GM19452 (cell line): ENCODE measurements around the gene MAP4K1.

Source experiments
- ATAC-seq: cut with Tn5 transposase; IDR thresholded peaks from one replicate; pipeline ENCODE4 v1.9.1; 2021; ENCODE audit not compliant: unreplicated experiment

Gene MAP4K1

DNA sequence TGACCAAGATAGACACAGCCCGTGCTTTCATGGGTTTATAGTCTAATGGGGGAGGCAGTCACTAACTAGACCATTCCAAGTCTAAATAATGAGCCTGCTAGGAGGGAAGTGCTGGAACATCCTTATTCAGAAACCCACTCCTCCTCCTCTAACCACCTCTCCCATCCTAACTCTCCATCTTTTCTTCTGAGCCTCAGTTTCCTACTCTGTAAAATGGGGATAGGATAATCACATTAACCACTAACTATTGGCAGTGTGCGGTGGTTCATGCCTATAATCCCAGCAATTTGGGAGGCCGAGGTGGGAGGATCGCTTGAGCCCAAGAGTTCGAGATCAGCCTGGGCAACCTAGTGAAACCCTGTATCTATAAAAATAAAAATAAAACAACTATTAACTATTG is 68.7 kb downstream of the MAP4K1 start:
- ATAC-seq = no peak

- no peak for ATAC-seq
Measured at GRCh38 chr19:38547421-38547820, 70.3 kb downstream of the MAP4K1 start.

- ATAC-seq = no peak
Measured at GRCh38 chr19:38545596-38545995, 72.2 kb downstream of the MAP4K1 start.

GRCh38 chr19:38544569-38545315 is 73.0 kb downstream of the MAP4K1 start:
- no peak for ATAC-seq

GRCh38 chr19:38543807-38544568 is 73.8 kb downstream of the MAP4K1 start:
- no peak for ATAC-seq

- ATAC-seq = no peak
Measured at GRCh38 chr19:38543286-38543806, 74.4 kb downstream of the MAP4K1 start.

- ATAC-seq = no peak
Measured at GRCh38 chr19:38542040-38542439, 75.7 kb downstream of the MAP4K1 start.

DNA sequence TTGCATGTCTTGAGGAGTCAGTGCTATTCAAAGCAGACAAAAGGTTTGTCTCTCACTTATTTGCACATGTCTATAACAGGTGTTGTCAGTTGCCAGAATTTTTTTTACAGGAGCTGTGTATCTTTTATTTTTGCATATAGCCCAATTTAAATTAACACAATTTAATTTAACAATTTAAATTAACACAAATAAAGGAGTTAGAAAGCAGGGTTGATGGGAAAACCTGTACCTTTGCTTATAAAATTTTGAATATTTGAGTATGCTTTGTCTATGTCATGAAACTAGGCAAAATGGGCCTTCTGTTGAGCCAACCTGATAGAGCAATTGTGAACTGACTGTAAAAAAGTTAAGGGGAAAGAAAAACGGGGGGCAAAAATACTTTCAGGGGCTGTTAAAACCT is 78.0 kb downstream of the MAP4K1 start:
- ATAC-seq = no peak

DNA sequence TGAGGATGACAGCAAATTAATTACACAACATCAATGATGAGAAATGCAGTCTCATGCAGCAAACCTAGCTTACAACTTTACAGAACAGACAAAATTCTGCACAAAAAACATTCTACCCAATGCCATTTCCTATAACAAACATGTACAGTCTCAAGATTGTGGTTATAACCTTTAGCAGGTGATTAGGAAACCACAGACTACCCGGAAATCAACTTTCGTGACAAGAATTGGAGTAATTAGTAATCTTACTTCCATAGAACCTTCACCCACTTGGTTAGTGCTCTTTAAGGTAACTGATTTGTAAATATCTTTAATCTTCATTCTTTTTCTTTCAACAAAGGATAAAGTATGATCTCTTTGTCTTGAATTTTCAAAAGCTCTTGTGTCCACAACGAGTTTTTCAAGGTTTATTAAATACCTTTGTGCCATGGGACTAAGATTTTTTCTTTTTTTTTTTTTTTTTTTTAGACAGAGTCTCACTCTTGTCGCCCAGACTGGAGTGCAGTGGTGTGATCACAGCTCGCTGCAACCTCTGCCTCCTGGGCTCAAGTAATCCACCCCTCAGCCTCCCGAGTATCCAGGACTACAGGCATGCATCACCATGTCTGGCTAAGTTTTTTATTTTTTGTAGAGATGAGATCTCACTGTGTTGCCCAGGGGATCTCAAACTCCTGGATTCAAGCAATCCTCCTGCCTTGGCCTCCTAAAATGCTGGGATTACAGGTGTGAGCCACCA is 78.8 kb downstream of the MAP4K1 start:
- ATAC-seq = no peak

DNA sequence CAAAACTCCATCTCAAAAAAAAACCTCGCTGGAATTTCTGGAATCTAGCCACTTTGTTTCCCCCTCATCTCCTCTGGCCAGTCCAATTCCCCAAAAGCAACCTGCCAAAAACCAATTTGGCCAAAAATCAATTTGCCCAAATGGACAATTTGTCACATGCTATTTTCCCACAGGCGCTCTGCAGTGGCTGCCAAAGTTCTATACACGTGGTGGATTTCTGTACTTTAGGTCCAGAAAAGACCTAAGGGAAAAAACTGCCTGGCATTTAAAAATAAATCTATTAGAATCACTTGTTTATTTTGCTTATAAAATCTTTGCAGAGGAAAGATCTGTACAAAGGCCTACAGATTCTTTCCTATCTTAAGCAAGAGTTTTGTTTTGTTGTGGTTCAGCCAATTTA is 79.4 kb downstream of the MAP4K1 start:
- ATAC-seq = no peak
